T-helper 1 cell treated with Interleukin-12 subunit alpha and Interleukin-12 subunit beta and Interleukin-4 antibody, amounts not matched to agents 30 ng/mL and 1 ng/mL, for 36 hours (primary cell): ENCODE results near the gene TOP2A. TPM values are rescaled to one million over a fixed set of nuclear protein-coding genes. Genes with fewer than 3 reads are reported as not detected.
"Not testable (repeated sequence)": the region's sequence is repeated elsewhere in the genome, so short reads cannot be mapped to it uniquely, and the experiment has no call there.

Experiments
- intact Hi-C: fragments of 100-400 bp; cut with micrococcal nuclease; formaldehyde crosslinking; loops from one replicate; pipeline ENCODE4 v1.15.1; 2024
- total RNA-seq: library from RNA; stranded (reverse); gene quantifications from 2 replicates; pipeline ENCODE4 v1.2.3, GENCODE V29; 2022

TOP2A gene
- total RNA-seq, 1 donor from 2014 or later = 270 TPM

DNA sequence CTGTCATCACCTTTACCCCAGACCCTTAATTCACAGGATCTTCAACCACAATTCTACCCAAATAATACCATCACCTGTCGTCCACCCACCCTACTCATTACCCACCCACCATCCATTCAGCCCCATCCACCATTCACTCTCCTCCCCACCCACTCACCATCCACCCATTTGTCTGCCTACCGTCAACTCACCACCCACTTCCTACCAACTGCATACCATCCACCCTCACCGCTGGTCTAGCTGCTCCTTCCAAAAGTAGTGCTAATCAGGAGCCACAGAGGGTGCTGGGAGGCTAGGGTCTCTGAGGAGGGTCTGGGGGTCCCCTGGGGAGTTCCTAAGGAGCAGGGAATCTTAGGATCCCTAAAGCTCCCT lies 13.5 kb upstream of the TOP2A start:
- intact Hi-C loops = no loop called here

DNA sequence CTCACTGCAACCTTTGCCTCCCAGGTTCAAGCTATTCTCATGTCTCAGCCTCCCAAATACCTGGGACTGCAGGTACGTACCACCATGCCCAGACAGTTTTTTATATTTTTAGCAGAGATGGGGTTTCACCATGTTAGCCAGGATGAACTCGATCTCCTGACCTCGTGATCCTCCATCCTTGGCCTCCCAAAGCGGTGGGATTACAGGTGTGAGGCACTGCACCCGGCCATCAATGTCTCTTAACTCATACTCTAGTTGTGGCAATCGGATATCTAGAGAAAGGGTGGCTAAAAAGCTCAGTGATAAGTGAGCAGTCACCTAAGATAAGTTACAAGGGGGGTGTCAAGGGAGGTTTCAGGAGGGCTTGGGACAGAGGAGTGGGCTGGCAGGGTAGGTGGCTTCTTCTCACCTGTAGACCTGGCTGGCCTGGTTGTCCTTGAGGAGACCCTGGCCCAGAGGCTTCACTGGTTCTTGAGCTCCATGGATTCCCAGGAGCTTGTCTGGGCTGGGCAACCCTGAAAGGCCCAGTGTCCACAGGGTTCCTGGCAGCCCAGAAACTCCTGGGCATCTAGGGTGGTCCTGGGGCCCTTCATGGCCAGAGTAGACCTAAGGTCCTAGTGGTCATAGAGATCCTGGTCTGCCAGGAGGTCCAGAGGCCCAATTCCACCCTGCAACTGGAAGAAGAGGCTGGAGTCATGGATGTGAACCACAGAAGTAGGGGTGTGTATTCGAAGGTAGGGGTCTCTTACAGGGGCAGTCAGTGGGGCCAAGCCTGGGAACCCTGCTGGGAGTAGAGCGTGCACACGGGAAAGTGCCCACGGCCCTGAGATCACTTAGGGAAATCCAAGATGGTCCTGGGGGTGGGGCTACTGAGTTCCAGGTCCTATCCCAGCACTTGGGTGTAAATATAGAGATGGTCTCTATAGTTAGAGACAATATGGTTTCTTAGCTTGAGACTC lies 12.9 kb upstream of the TOP2A start:
- intact Hi-C loops = no loop called here

- intact Hi-C loops = loop anchor here (1.0 to 2.0 kb wide), 2 partner anchors 9 to 16 kb away; partner anchors contain the start of gene IGFBP4
Measured at GRCh38 chr17:40427002-40427491, 9.4 kb upstream of the TOP2A start.

- intact Hi-C loops = loop anchor here (2.0 kb wide), 1 partner anchor 17 kb away; the partner anchor contains the start of gene IGFBP4
Measured at GRCh38 chr17:40425741-40426140, 8.0 kb upstream of the TOP2A start.

- intact Hi-C loops = no loop called here
Measured at GRCh38 chr17:40422990-40423633, 5.4 kb upstream of the TOP2A start.

GRCh38 chr17:40419559-40420331 lies 2.0 kb upstream of the TOP2A start:
- intact Hi-C loops = loop anchor here (5.0 kb wide), 2 partner anchors 102 to 132 kb away; partner anchors contain the start of gene CDC6

- intact Hi-C loops = loop anchor here (1.0 to 5.0 kb wide), 3 partner anchors 9 to 131 kb away; partner anchors contain the start of gene CDC6
Measured at GRCh38 chr17:40418428-40418706, 671 bp upstream of the TOP2A start.

DNA sequence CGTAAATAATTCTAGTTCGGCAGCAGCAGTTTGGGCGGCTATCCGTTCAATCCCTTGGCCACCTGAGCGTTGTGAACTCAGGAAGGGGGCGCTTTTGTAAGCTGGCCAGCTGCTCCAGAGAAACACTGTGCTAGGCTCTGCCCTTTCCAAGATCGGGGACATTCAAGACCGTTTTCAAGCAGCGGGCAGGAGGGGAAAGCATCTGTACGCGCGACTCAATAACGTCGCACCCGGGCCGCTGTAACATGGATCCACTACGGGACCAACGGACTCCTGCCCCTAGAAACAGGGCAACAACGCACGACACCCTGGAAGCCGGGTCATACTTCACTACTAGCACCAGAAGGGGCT lies 463 bp downstream of the TOP2A start:
- intact Hi-C loops = loop anchor here (1.0 to 5.0 kb wide), 7 partner anchors 26 to 230 kb away; partner anchors contain the start of genes CDC6, IGFBP4 and SMARCE1

DNA sequence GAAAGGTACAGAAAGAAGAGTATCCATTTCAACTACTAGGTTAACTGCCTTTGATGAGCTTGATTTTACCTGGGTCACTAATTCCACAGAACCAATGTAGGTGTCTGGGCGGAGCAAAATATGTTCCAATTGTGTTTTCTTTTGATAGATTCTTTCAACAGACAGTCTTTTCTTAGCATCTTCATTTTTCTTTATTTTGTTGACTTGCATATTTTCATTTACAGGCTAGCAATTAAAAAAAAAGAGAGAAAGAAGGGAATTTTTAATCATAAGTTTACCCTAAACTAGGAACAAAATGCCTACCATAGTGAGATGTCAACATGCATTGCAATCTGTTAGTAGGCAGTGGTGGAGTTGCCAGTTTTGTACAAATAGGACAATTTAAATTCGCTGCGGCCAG lies 1.0 kb downstream of the TOP2A start:
- intact Hi-C loops = loop anchor here (1.0 to 5.0 kb wide), 7 partner anchors 27 to 231 kb away; partner anchors contain the start of genes CDC6, IGFBP4 and SMARCE1

DNA sequence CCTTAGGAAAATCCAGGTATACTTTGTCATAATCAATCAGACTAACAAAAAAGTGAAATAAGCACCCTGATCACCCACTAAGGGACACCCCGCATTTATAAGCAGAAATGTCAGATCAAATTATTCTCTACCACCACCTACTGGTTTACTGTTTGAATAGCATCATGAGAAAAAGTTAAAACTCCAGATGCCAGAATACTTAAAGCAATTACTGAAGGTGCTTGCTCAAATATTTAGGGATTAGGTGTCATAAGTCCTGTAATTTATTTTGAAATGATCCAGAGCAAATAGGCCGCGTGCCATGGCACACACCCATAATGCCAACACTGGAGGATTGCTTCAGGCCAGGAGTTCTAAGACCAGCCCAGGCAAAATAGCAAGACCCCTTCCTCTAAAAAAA lies 2.3 kb downstream of the TOP2A start:
- intact Hi-C loops = loop anchor here (1.0 to 5.0 kb wide), 6 partner anchors 16 to 128 kb away; partner anchors contain the start of gene CDC6

GRCh38 chr17:40414312-40414711 lies 3.4 kb downstream of the TOP2A start:
- intact Hi-C loops = loop anchor here (2.0 kb wide), 1 partner anchor 112 kb away; no protein-coding TSS in a partner anchor

GRCh38 chr17:40412880-40413279 lies 4.8 kb downstream of the TOP2A start:
- intact Hi-C loops = no loop called here

GRCh38 chr17:40411821-40412220 lies 5.9 kb downstream of the TOP2A start:
- intact Hi-C loops = no loop called here

DNA sequence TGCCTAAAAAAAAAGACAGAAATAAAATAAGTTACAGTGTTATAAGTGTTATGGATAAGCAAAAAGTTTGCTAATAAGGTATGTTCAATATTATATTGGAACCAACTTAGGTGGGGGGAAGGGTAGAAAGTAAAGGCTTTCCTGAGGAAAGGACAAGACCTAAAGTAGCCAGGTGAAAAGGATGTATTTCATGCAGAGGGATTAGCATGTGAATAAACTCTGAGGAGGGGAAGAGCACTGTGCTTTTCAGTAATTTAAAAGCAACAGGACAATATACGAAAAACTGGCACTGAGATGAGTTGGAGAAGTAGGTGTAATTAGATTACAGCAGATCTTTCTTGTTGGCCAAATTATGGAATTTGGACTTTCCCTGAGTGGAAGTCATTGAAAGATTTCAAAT lies 7.6 kb downstream of the TOP2A start:
- intact Hi-C loops = no loop called here

- intact Hi-C loops = not testable (repeated sequence)
Measured at GRCh38 chr17:40409540-40409939, 8.2 kb downstream of the TOP2A start.

DNA sequence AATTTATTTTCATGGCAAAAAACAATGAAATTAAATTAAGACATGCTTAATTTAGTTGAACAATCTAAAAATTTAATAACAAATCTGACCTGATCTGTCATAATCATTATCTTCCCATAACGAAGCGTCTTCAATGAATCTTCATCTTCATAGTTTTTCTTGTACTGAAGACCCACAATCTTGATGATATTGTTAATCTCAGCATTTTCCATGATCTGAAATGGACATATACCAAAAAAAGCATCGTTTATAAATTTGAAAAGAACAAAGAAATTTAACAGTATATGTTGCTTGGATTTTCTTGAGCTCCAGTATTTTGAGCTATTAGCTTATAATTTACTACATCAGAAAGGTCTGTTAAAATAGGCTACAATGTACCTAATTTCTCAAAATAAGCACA lies 10.2 kb downstream of the TOP2A start:
- intact Hi-C loops = no loop called here

DNA sequence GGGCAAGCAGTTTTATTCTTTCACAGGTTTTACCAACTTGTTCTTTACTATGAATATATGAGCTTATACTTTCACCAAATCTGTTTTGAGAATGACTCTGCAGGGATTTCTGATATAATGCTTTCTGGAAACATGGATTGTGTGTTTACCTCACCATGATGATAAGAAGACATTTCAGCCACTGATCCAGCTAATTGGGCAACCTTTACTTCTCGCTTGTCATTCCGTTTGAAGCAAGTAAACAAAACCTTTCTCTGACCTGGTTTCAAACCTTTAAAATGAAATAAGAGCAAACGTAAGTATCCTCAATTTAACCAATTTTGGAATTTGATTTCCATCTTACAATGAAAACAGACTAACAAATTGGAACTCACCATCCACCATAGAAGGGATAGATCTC lies 13.7 kb downstream of the TOP2A start:
- intact Hi-C loops = no loop called here

- intact Hi-C loops = no loop called here
Measured at GRCh38 chr17:40402668-40403067, 15.0 kb downstream of the TOP2A start.

DNA sequence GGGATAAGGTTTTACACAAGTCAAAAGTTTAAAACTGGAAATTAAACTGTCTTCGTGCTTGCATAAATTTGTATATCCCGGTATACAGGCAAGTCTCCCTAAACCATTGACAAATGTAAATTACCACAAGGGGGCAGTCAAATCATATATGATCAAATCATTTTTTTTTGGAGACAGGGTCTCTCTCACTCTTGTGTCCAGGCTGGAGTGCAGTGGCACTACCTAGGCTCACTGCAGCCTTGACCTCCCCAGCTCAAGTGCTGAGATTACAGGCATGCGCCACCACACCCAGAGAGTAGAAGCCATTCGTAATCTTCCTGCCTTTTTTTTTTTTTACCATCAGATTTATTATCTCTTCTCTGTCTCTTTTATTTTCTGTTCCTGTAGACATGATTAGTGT lies 18.5 kb downstream of the TOP2A start:
- intact Hi-C loops = loop anchor here (1.0 kb wide), 5 partner anchors 16 to 161 kb away; partner anchors contain the start of gene IGFBP4

GRCh38 chr17:40386555-40386954 lies 31.1 kb downstream of the TOP2A start:
- intact Hi-C loops = not testable (repeated sequence)

DNA sequence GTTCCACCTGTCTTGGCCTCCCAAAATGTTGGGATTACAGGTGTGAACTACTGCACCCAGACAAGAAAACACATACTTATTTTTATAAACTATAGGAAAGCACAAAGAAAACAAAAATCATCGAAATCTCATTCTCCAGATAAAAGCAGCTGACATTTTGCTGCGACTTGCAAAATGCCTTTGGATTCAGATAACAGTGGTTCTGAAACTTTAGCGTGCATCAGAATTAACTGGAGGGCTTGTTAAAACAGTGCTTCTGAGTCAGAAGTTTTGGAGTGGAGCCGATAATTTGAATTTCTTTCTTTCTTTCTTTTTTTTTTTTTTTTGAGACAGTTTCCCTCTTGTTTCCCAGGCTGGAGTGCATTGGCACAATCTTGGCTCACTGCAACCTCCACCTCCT lies 35.4 kb downstream of the TOP2A start:
- intact Hi-C loops = no loop called here
